ENCODE data around the gene SLC12A9. TPM values are rescaled to one million over a fixed set of nuclear protein-coding genes. Genes with fewer than 3 reads are reported as not detected.

SLC12A9 gene
- total and polyA plus RNA-seq, 2 of the 8 experiments (the other 6 are each of a cell fraction or from before 2014, with no cell fraction given): 31.4 to 40.1 TPM

GRCh38 chr7:100825751-100826513, 26.6 kb upstream of the SLC12A9 start:
- Histone ChIP-seq H3K27me3 (replicated peaks in 1 of 4; ENCODE audit: control insufficient read depth in 3 of 4, extremely low read depth in 1 of 4, insufficient read depth in 3 of 4, low read length in 3 of 4) (no peaks in the 10 kb centered on the region), H3K18ac (ENCODE audit: extremely low read depth, low read length) (peak overlapping the region; percentile 25), H2BK120ac (replicated peaks; ENCODE audit: low read depth, low read length) (no peak overlapping the region), H4K8ac (ENCODE audit: extremely low read depth, insufficient read depth, low read length) (no peak overlapping the region; the same call in 1 of the 2 replicates), H3K4me2 (ENCODE audit: insufficient read depth in 1 of 2, low read depth in 2 of 2, low read length in 2 of 2) (peak overlapping the region; percentile 90 to 92), H3K27ac (ENCODE audit: low read depth, low read length) (no peak overlapping the region), H3K9ac (replicated peaks in 1 of 4; ENCODE audit: extremely low read depth in 1 of 4, low read depth in 3 of 4, low read length in 3 of 4) (peak overlapping the region; percentile 64 to 93 (median 78)), H2BK12ac (ENCODE audit: low read depth, low read length) (peak overlapping the region; percentile 44; the same call in 1 of the 2 replicates), H2AK5ac (ENCODE audit: low read depth, low read length) (peak overlapping the region; percentile 85; the same call in 1 of the 2 replicates), H4K20me1 (replicated peaks in 1 of 2; ENCODE audit: control insufficient read depth in 1 of 2, insufficient read depth in 2 of 2, low read length in 2 of 2) (peaks cover 14 to 25% of the 10 kb centered on the region in 2 experiments), H3K4me3 (ENCODE audit: extremely low read depth in 1 of 4, insufficient read depth in 2 of 4, low read depth in 3 of 4, low read length in 4 of 4) (peak overlapping the region; percentile 88 to 100 (median 92)), H3K23ac (ENCODE audit: insufficient read length) (no peak overlapping the region), H4K5ac (ENCODE audit: insufficient read length, low read depth, low read length) (no peak overlapping the region), H3K4me1 (replicated peaks in 1 of 4; ENCODE audit: control insufficient read depth in 3 of 4, insufficient read depth in 4 of 4, low read length in 3 of 4) (peaks cover 0 to 13% (median 10%) of the 10 kb centered on the region in 4 experiments; a peak in 6 of 7 replicates), H4K91ac (replicated peaks; ENCODE audit: insufficient read length, low read length) (no peak overlapping the region), H3K9me3 (ENCODE audit: insufficient read depth in 2 of 2, low read depth in 1 of 2, low read length in 1 of 2) (no peaks in the 10 kb centered on the region), H3K23me2 (ENCODE audit: low read depth, low read length) (peaks cover 15% of the 10 kb centered on the region), H3K79me1 (ENCODE audit: low read depth, low read length) (peaks cover 5% of the 10 kb centered on the region; the same call in 1 of the 2 replicates), H3K36me3 (ENCODE audit: control insufficient read depth in 2 of 4, insufficient read depth in 4 of 4, low read length in 3 of 4) (peaks cover 15 to 28% (median 26%) of the 10 kb centered on the region in 4 experiments; a peak in 7 of 8 replicates), H3K14ac (ENCODE audit: insufficient read length) (peak overlapping the region; percentile 50), H3K56ac (replicated peaks; ENCODE audit: insufficient read length, low read depth, low read length) (no peak overlapping the region), H2BK20ac (ENCODE audit: low read length) (no peak overlapping the region), H2AFZ (ENCODE audit: low read length) (no peak overlapping the region), H3K4ac (replicated peaks; ENCODE audit: insufficient read length, low read depth, low read length) (no peak overlapping the region), H2BK15ac (ENCODE audit: low read length) (no peak overlapping the region), H2BK5ac (ENCODE audit: low read depth, low read length) (peak overlapping the region; percentile 69), H3K79me2 (ENCODE audit: control insufficient read depth in 1 of 2, insufficient read depth in 2 of 2, low read length in 2 of 2) (peaks cover 7 to 38% of the 10 kb centered on the region in 2 experiments)
- POLR2A ChIA-PET (ENCODE audit: partially characterized antibody): interaction anchor here (0.6 to 6.5 kb wide), 11 partner anchors 10 to 357 kb away, joined by 3 to 76 read pairs (median 5); partner anchors contain the start of genes POP7, SLC12A9 and SRRT
- WGBS, 2 experiments (ENCODE audit: extremely low coverage in 1 of 2, insufficient coverage in 1 of 2, insufficient read length in 1 of 2, insufficient replicate concordance in 2 of 2, low coverage in 1 of 2, low lambda C conversion rate in 2 of 2, missing lambda C conversion rate in 1 of 2): 21% methylated on average over 17 of the region's 17 CpGs; no CpG with 5 or more reads in 1 of the 2 experiments
- CTCF ChIA-PET (ENCODE audit: partially characterized antibody): interaction anchor here (0.6 to 5.2 kb wide), 13 partner anchors 10 to 581 kb away, joined by 3 to 48 read pairs (median 3); partner anchors contain the start of genes POP7 and SLC12A9
- FAIRE-seq: no peak
- DNase-seq (ENCODE audit: low read depth in 1 of 2, low spot score in 2 of 2): peak in 1 of 2 experiments; percentile 52
- TF ChIP-seq, protein P1, sequence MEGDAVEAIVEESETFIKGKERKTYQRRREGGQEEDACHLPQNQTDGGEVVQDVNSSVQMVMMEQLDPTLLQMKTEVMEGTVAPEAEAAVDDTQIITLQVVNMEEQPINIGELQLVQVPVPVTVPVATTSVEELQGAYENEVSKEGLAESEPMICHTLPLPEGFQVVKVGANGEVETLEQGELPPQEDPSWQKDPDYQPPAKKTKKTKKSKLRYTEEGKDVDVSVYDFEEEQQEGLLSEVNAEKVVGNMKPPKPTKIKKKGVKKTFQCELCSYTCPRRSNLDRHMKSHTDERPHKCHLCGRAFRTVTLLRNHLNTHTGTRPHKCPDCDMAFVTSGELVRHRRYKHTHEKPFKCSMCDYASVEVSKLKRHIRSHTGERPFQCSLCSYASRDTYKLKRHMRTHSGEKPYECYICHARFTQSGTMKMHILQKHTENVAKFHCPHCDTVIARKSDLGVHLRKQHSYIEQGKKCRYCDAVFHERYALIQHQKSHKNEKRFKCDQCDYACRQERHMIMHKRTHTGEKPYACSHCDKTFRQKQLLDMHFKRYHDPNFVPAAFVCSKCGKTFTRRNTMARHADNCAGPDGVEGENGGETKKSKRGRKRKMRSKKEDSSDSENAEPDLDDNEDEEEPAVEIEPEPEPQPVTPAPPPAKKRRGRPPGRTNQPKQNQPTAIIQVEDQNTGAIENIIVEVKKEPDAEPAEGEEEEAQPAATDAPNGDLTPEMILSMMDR (IDR thresholded peaks at IDR 0.05; ENCODE audit: control extremely low read depth in 1 of 3, insufficient read depth in 1 of 3, low read depth in 1 of 3, low read length in 3 of 3): peak; percentile 27 to 43 (median 36); a peak in 3 of 4 replicates
- TF ChIP-seq SAP30 (IDR thresholded peaks at IDR 0.05; ENCODE audit: insufficient read depth, insufficient replicate concordance, low read length): peak; percentile 6
- TF ChIP-seq RAD21 (IDR thresholded peaks at IDR 0.05 in 1 of 2, conservative IDR thresholded peaks at IDR 0.05 in 1 of 2; ENCODE audit: low read depth in 2 of 2, low read length in 2 of 2): peak; percentile 37 to 52
- peak; percentile 12; the same call in 1 of the 2 replicates for TF ChIP-seq BRCA1 (IDR thresholded peaks at IDR 0.05; ENCODE audit: low read depth, low read length)
- TF ChIP-seq E2F6 (IDR thresholded peaks at IDR 0.05): no peak
- 0 out of 2 replicates have a peak, but pooled peaks have one; percentile 8 for TF ChIP-seq TAF1 (IDR thresholded peaks at IDR 0.05; ENCODE audit: low read depth, low read length)
